Pancreas (tissue), 10 donors: ENCODE data around the gene RAP1GAP2. TPM values are rescaled to one million over a fixed set of nuclear protein-coding genes. Genes with fewer than 3 reads are reported as not detected.

Experiments
- ATAC-seq, 4 donors: fragments of 200-7000 bp; cut with Tn5 transposase; one replicate each; pipeline versions ENCODE4 v1.8.0 to v1.9.1; 2020; ENCODE audit warnings: mild to moderate bottlenecking in 4 of 4, moderate library complexity in 4 of 4
- DNase-seq, 6 donors: peaks; one replicate each; pipeline ENCODE4 v3.0.0-alpha.2; 2020
- FAIRE-seq: peaks from 2 replicates; lab custom pipeline; 2012; peaks lifted over from hg19 to GRCh38; lab: Jason Lieb, UNC
- H3K27ac ChIP-seq, 4 donors: fragments of 200-600 bp; sonication (generic); 1 replicate in 3 of 4; 2 replicates in 1 of 4; pipeline versions ENCODE4 v1.5.0 to v1.8.0; 2020
- H3K27me3 ChIP-seq, 4 donors: fragments of 200-600 bp; one replicate each; pipeline ENCODE4 v1.8.0; 2021
- H3K36me3 ChIP-seq, 3 donors: fragments of 200-600 bp; sonication (generic) in 1 of 3; one replicate each; pipeline versions ENCODE4 v1.5.0 to v1.8.0; 2020 to 2021
- H3K4me1 ChIP-seq, 3 donors: fragments of 200-600 bp; one replicate each; pipeline ENCODE4 v1.8.0; 2021
- H3K4me3 ChIP-seq, 4 donors: fragments of 200-600 bp; sonication (generic) in 2 of 4; one replicate each; pipeline versions ENCODE4 v1.5.0 to v1.8.0; 2020 to 2021
- H3K9me3 ChIP-seq, 4 donors: fragments of 200-600 bp; one replicate each; pipeline ENCODE4 v1.8.0; 2021
- CTCF ChIP-seq, 4 donors: fragments of 200-600 bp; sonication (generic) in 3 of 4; IDR thresholded peaks; one replicate each; pipeline versions ENCODE4 v1.5.0 to v1.8.0; 2021; ENCODE audit warnings: antibody characterized with exemption in 4 of 4
- WGBS, 2 donors: extraction: QIAGEN DNeasy Blood & Tissue Kit; methylation state at CpG; one replicate each; pipeline ENCODE4 v1.1.7; 2013; 5-methylcytosine and 5-hydroxymethylcytosine counted together
- intact Hi-C, 3 donors: fragments of 100-400 bp; cut with DNase I; formaldehyde crosslinking; loops; one replicate each; pipeline versions ENCODE4 v1.11.1 to v1.14.2; 2022
- polyA plus RNA-seq, 2 donors: library from polyadenylated mRNA; stranded (reverse); fragments of 200-250 nt; gene quantifications; one replicate each; pipeline ENCODE4 v1.2.3, GENCODE V29; 2013
- total RNA-seq, 6 donors: library from RNA; stranded (reverse); fragmentation: NEBNext Ultra II Directional in 4 of 6; extraction: Animal tissue kit (Norgen Biotek cat#: 25700) in 4 of 6; gene quantifications; one replicate each; pipeline versions ENCODE4 v1.2.1 to v1.2.4, GENCODE V29; 2021 to 2023
- donor health status: healthy with polysubstance abuse.
- donor health status: DM: no; HTN: no; CAD: no; lungs with moderate emphysema.
- donor health status: DM: no; HTN: no; CAD: no.
- donor health status: control.
- donor health status: control.
- donor health status: Bipolar disorder and iron deficiency.
- donor health status: DM: yes; HTN: yes; CAD: no.
- donor health status: DM: no; HTN: no; CAD: no.
- donor health status: DM: no; HTN: no; CAD: no.
- donor health status: DM: yes; HTN: yes; CAD: no.

The RAP1GAP2 gene
- total and polyA plus RNA-seq, 8 donors: 29.7 to 51.2 (median 43.0) TPM

GRCh38 chr17:2798678-2799077, 2.4 kb downstream of the RAP1GAP2 start:
- H3K9me3 ChIP-seq: no peaks in the 10 kb centered on the region
- intact Hi-C loops: no loop called here
- no peak overlapping the region for H3K4me3 ChIP-seq
- no peaks in the 10 kb centered on the region for H3K27me3 ChIP-seq
- no peak for FAIRE-seq
- H3K27ac ChIP-seq: no peak overlapping the region
- no peaks in the 10 kb centered on the region for H3K4me1 ChIP-seq
- ATAC-seq: no peak
- no peak for TF ChIP-seq CTCF (IDR thresholded peaks at IDR 0.05)
- WGBS, 2 donors: 48 to 60% methylated on average over 11 of the region's 11 CpGs
- no peak for DNase-seq
- H3K36me3 ChIP-seq: no peaks in the 10 kb centered on the region

GRCh38 chr17:2799653-2800052, 3.4 kb downstream of the RAP1GAP2 start:
- intact Hi-C loops: no loop called here
- 83 to 84% methylated on average over 7 of the region's 7 CpGs for WGBS, 2 donors
- H3K4me3 ChIP-seq: no peak overlapping the region
- H3K36me3 ChIP-seq: no peaks in the 10 kb centered on the region
- H3K4me1 ChIP-seq: no peaks in the 10 kb centered on the region
- DNase-seq (no peak), ATAC-seq (no peak), FAIRE-seq (no peak)
- H3K9me3 ChIP-seq: no peaks in the 10 kb centered on the region
- no peaks in the 10 kb centered on the region for H3K27me3 ChIP-seq
- no peak for TF ChIP-seq CTCF (IDR thresholded peaks at IDR 0.05)
- H3K27ac ChIP-seq: no peak overlapping the region

GRCh38 chr17:2800367-2800766, 4.1 kb downstream of the RAP1GAP2 start:
- ATAC-seq (no peak), DNase-seq (no peak), FAIRE-seq (no peak)
- Histone ChIP-seq H3K9me3 (no peaks in the 10 kb centered on the region), H3K36me3 (no peaks in the 10 kb centered on the region), H3K27me3 (no peaks in the 10 kb centered on the region), H3K27ac (no peak overlapping the region), H3K4me3 (no peak overlapping the region), H3K4me1 (no peaks in the 10 kb centered on the region)
- TF ChIP-seq CTCF (IDR thresholded peaks at IDR 0.05): no peak
- 65 to 71% methylated on average over 11 of the region's 11 CpGs for whole genome bisulfite sequencing, 2 donors
- intact Hi-C loops: no loop called here

GRCh38 chr17:2801841-2802240, 5.6 kb downstream of the RAP1GAP2 start:
- ATAC-seq (no peak), FAIRE-seq (no peak), DNase-seq (no peak)
- Histone ChIP-seq H3K4me3 (no peak overlapping the region), H3K36me3 (no peaks in the 10 kb centered on the region), H3K27ac (no peak overlapping the region), H3K4me1 (no peaks in the 10 kb centered on the region), H3K27me3 (no peaks in the 10 kb centered on the region), H3K9me3 (no peaks in the 10 kb centered on the region)
- TF ChIP-seq CTCF (IDR thresholded peaks at IDR 0.05): no peak
- intact Hi-C loops: no loop called here
- WGBS, 2 donors: 69 to 75% methylated on average over 6 of the region's 6 CpGs

- Histone ChIP-seq H3K4me1 (no peaks in the 10 kb centered on the region), H3K36me3 (no peaks in the 10 kb centered on the region), H3K27me3 (no peaks in the 10 kb centered on the region), H3K4me3 (no peak overlapping the region), H3K27ac (no peak overlapping the region), H3K9me3 (no peaks in the 10 kb centered on the region)
- 85 to 95% methylated on average over 8 of the region's 8 CpGs for WGBS, 2 donors
- DNase-seq (no peak), FAIRE-seq (no peak), ATAC-seq (no peak)
- intact Hi-C loops: no loop called here
- no peak for TF ChIP-seq CTCF (IDR thresholded peaks at IDR 0.05)
These were observed 6.3 kb downstream of the RAP1GAP2 start for GRCh38 chr17:2802574-2802973.
